HCT116 (cell line): ENCODE results near the gene SMYD3. TPM values are rescaled to one million over a fixed set of nuclear protein-coding genes. Genes with fewer than 3 reads are reported as not detected.

ENCODE experiments used
- ATAC-seq: fragments of 200-7000 bp; cut with Tn5 transposase; 2 replicates; pipeline ENCODE4 v1.9.1; 2020; ENCODE audit warnings: mild to moderate bottlenecking, moderate library complexity
- BruUV-seq: library from RNA; stranded (reverse); fragments of 400-500 nt; replicated peaks from 2 replicates; lab custom pipeline; 2021; lab: Mats Ljungman, UMichigan
- CTCF ChIA-PET: fragments of 300-600 bp; sonication (Branson Sonifier 250); formaldehyde crosslinking; loops from one replicate; lab custom pipeline; 2021; ENCODE audit warnings: antibody characterized with exemption; lab: Charles Lee
- POLR2A ChIA-PET: fragments of 300-600, 350-600 bp; sonication (Branson Sonifier 250); formaldehyde crosslinking; loops from one replicate; lab custom pipeline; 2021; ENCODE audit warnings: antibody characterized with exemption; lab: Charles Lee
- RAD21 ChIA-PET, 2 experiments: fragments of 300-600 bp; sonication (Branson Sonifier 250); formaldehyde crosslinking; loops; one replicate each; lab custom pipeline; 2023; ENCODE audit warnings: low total read pairs in 2 of 2; ENCODE audit not compliant: uncharacterized antibody in 2 of 2, unreplicated experiment in 2 of 2, low non-redundant PET in 1 of 2; lab: Charles Lee
- DNase-seq: peaks from one replicate; pipeline ENCODE4 v3.0.0-alpha.2; 2010; ENCODE audit warnings: low read depth, low spot score
- H2AFZ ChIP-seq: fragments of 200-600 bp; shearing (Covaris generic), sonication (generic); 2 replicates; pipeline ENCODE4 v1.6.1; 2017; ENCODE audit warnings: low read depth, mixed run types, mixed read lengths, antibody characterized with exemption, low read length; ENCODE audit not compliant: poor library complexity, severe bottlenecking
- H3K27ac ChIP-seq: 2 replicates; pipeline ENCODE4 v1.5.1; 2012; ENCODE audit warnings: low read depth, low read length
- H3K27me3 ChIP-seq: fragments of 200-600 bp; sonication (generic); 2 replicates; pipeline ENCODE4 v1.6.1; 2016; ENCODE audit warnings: mixed run types, low read length, mixed read lengths; ENCODE audit not compliant: insufficient read depth
- H3K36me3 ChIP-seq, 2 experiments: fragments of 200-500 bp in 1 of 2; fragments of 200-600 bp in 1 of 2; sonication (Bioruptor generic) in 1 of 2; sonication (generic) in 1 of 2; 2 replicates each; pipeline versions ENCODE4 v1.5.1 to v1.6.1; 2014 to 2016; ENCODE audit warnings: low read length in 2 of 2, inconsistent platforms in 1 of 2, mixed read lengths in 1 of 2, mixed run types in 1 of 2; ENCODE audit not compliant: insufficient read depth in 2 of 2, control insufficient read depth in 1 of 2
- H3K4me1 ChIP-seq, 2 experiments: fragments of 200-600 bp in 1 of 2; sonication (generic) in 1 of 2; 2 replicates each; pipeline versions ENCODE4 v1.5.1 to v1.6.1; 2012 to 2017; ENCODE audit warnings: low read length in 2 of 2, inconsistent platforms in 1 of 2, mild to moderate bottlenecking in 1 of 2, mixed read lengths in 1 of 2, mixed run types in 1 of 2, moderate library complexity in 1 of 2; ENCODE audit not compliant: insufficient read depth in 2 of 2, control insufficient read depth in 1 of 2
- H3K4me2 ChIP-seq: fragments of 200-600 bp; sonication (generic); 2 replicates; pipeline ENCODE4 v1.6.1; 2017; ENCODE audit warnings: mixed run types, low read length, mixed read lengths
- H3K4me3 ChIP-seq, 2 experiments: fragments of 200-600 bp in 1 of 2; sonication (generic) in 1 of 2; replicated peaks in 1 of 2; 2 replicates each; pipeline ENCODE4 v1.5.1; 2011 to 2016; ENCODE audit warnings: low read length in 2 of 2, control low read depth in 1 of 2, low read depth in 1 of 2, mild to moderate bottlenecking in 1 of 2, mixed read lengths in 1 of 2, mixed run types in 1 of 2
- H3K79me2 ChIP-seq: fragments of 200-600 bp; sonication (generic); 2 replicates; pipeline ENCODE4 v1.6.1; 2017; ENCODE audit warnings: mild to moderate bottlenecking, mixed run types, low read length, moderate library complexity, mixed read lengths; ENCODE audit not compliant: insufficient read depth
- H3K9ac ChIP-seq: fragments of 200-600 bp; sonication (generic); 2 replicates; pipeline ENCODE4 v1.6.1; 2016; ENCODE audit warnings: low read length, mixed read lengths
- H3K9me2 ChIP-seq: fragments of 200-600 bp; sonication (generic), shearing (Covaris generic); 2 replicates; pipeline ENCODE4 v1.6.1; 2017; ENCODE audit warnings: mixed run types, mild to moderate bottlenecking, moderate library complexity; ENCODE audit not compliant: insufficient read depth
- H3K9me3 ChIP-seq, 2 experiments: fragments of 200-500 bp in 1 of 2; fragments of 200-600 bp in 1 of 2; sonication (Bioruptor generic) in 1 of 2; sonication (generic) in 1 of 2; 2 replicates each; pipeline ENCODE4 v1.6.1; 2014 to 2017; ENCODE audit warnings: low read length in 2 of 2, mixed read lengths in 2 of 2, inconsistent platforms in 1 of 2, low read depth in 1 of 2, mild to moderate bottlenecking in 1 of 2, mixed run types in 1 of 2, moderate library complexity in 1 of 2; ENCODE audit not compliant: control insufficient read depth in 1 of 2, insufficient read depth in 1 of 2
- H4K20me1 ChIP-seq: fragments of 200-600 bp; sonication (generic), shearing (Covaris generic); 2 replicates; pipeline ENCODE4 v1.6.1; 2017; ENCODE audit warnings: mixed run types, mild to moderate bottlenecking, moderate library complexity; ENCODE audit not compliant: insufficient read depth
- CEBPB ChIP-seq: IDR thresholded peaks from 2 replicates; pipeline ENCODE4 v1.6.1; 2012; ENCODE audit warnings: low read depth
- ELF1 ChIP-seq: IDR thresholded peaks from 2 replicates; pipeline ENCODE4 v1.6.1; 2012; ENCODE audit warnings: low read depth, borderline replicate concordance
- EZH2 ChIP-seq: fragments of 200-600 bp; sonication (generic); IDR thresholded peaks from 2 replicates; pipeline ENCODE4 v1.6.1; 2017; ENCODE audit warnings: antibody characterized with exemption, mixed run types
- EZH2phosphoT487 ChIP-seq: fragments of 200-600 bp; IDR thresholded peaks from 2 replicates; pipeline ENCODE4 v1.6.1; 2018; ENCODE audit warnings: antibody characterized with exemption, borderline replicate concordance
- FOSL1 ChIP-seq: IDR thresholded peaks from 2 replicates; pipeline ENCODE4 v1.6.1; 2012; ENCODE audit warnings: low read depth
- JUND ChIP-seq: IDR thresholded peaks from 2 replicates; pipeline ENCODE4 v1.6.1; 2012
- POLR2A ChIP-seq: IDR thresholded peaks from 2 replicates; pipeline ENCODE4 v1.7.0; 2011; ENCODE audit warnings: borderline replicate concordance; ENCODE audit not compliant: insufficient read depth, insufficient read length; ENCODE audit errors: extremely low read depth
- POLR2AphosphoS5 ChIP-seq: IDR thresholded peaks from 2 replicates; pipeline ENCODE4 v1.6.1; 2011; ENCODE audit warnings: mild to moderate bottlenecking, low read depth, low read length, moderate library complexity
- RAD21 ChIP-seq: IDR thresholded peaks from 2 replicates; pipeline ENCODE4 v1.6.1; 2012; ENCODE audit warnings: low read depth, mild to moderate bottlenecking
- SIN3A ChIP-seq: IDR thresholded peaks from 2 replicates; pipeline ENCODE4 v1.6.1; 2012; ENCODE audit warnings: low read depth
- SP1 ChIP-seq: IDR thresholded peaks from 2 replicates; pipeline ENCODE4 v1.6.1; 2012; ENCODE audit warnings: low read depth
- SRF ChIP-seq: IDR thresholded peaks from 2 replicates; pipeline ENCODE4 v1.6.1; 2012; ENCODE audit warnings: low read depth
- TCF7L2 ChIP-seq: IDR thresholded peaks from 2 replicates; pipeline ENCODE4 v1.7.0; 2011; ENCODE audit warnings: borderline replicate concordance, inconsistent platforms; ENCODE audit not compliant: insufficient read depth, insufficient read length; ENCODE audit errors: extremely low read depth
- YY1 ChIP-seq: IDR thresholded peaks from 2 replicates; pipeline ENCODE4 v1.6.1; 2011; ENCODE audit warnings: low read length, low read depth, moderate library complexity, mild to moderate bottlenecking; ENCODE audit not compliant: insufficient replicate concordance; ENCODE audit errors: extremely low read depth
- ZFX ChIP-seq: fragments of 450-650 bp; IDR thresholded peaks from 2 replicates; pipeline ENCODE4 v1.6.1; 2017
- ZNF274 ChIP-seq: fragments of 200-500 bp; sonication (Bioruptor generic); IDR thresholded peaks from 2 replicates; pipeline ENCODE4 v1.6.1; 2014; ENCODE audit warnings: mild to moderate bottlenecking, low read depth, low read length, inconsistent platforms
- intact Hi-C: fragments of 100-400 bp; cut with micrococcal nuclease; formaldehyde crosslinking; loops from 2 replicates; pipeline ENCODE4 v1.10.0; 2022
- total RNA-seq: library from RNA; stranded (reverse); gene quantifications from one replicate; pipeline ENCODE4 v1.2.1, GENCODE V29; 2021; ENCODE audit not compliant: unreplicated experiment
- TF ChIP-seq, protein P1 (sequence below): IDR thresholded peaks from 2 replicates; pipeline ENCODE4 v1.6.1; 2012
- TF ChIP-seq, protein P2 (sequence below), 3 experiments: fragments of 200-600 bp in 1 of 3; sonication (generic) in 1 of 3; IDR thresholded peaks in 2 of 3; conservative IDR thresholded peaks in 1 of 3; 2 replicates each; pipeline ENCODE4 v1.5.1; 2012 to 2017; ENCODE audit warnings: low read depth in 2 of 3, low read length in 2 of 3, antibody characterized with exemption in 1 of 3, borderline replicate concordance in 1 of 3, control low read depth in 1 of 3, mild to moderate bottlenecking in 1 of 3, mixed read lengths in 1 of 3, mixed run types in 1 of 3, moderate library complexity in 1 of 3; ENCODE audit not compliant: insufficient read depth in 1 of 3
- TF ChIP-seq, protein P3 (sequence below): IDR thresholded peaks from 2 replicates; pipeline ENCODE4 v1.6.1; 2011; ENCODE audit warnings: mild to moderate bottlenecking, low read length, moderate library complexity; ENCODE audit not compliant: insufficient replicate concordance; ENCODE audit errors: extremely low read depth

Gene SMYD3
- total RNA-seq, 1 experiment from 2014 or later, result 33.6 TPM

DNA sequence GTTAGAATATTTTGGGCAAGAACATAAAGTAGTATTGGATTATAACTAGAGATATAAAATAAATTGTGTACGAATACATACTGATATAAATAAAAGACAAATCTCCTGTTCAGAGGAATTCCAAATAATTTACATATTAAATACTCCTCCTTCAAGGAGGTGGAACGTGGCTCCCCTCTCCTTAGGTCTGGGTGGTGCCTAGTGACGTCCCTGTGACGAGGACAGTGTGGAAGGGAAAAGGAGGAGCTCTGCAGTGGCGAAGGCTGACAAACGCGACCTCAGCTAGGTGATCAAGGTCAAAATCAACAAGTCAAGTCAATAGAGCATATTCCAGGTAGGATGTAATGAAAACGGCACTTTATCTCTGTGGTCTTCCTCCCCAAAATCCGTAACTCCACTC, 310.0 kb downstream of the SMYD3 start:
- Histone ChIP-seq H3K9me2 (no peaks in the 10 kb centered on the region), H2AFZ (no peak overlapping the region), H3K36me3 (no peaks in the 10 kb centered on the region), H3K4me3 (no peak overlapping the region), H3K27ac (no peak overlapping the region), H3K27me3 (no peaks in the 10 kb centered on the region), H4K20me1 (no peaks in the 10 kb centered on the region), H3K79me2 (no peaks in the 10 kb centered on the region), H3K9ac (no peak overlapping the region), H3K4me2 (no peak overlapping the region), H3K9me3 (no peaks in the 10 kb centered on the region), H3K4me1 (no peaks in the 10 kb centered on the region)
- no peak for ATAC-seq
- DNase-seq, result no peak
- ChIA-PET POLR2A (no interaction called here), CTCF (no interaction called here), RAD21 (no interaction called here)
- TF ChIP-seq EZH2 (no peak), TCF7L2 (no peak), ZFX (no peak), SP1 (no peak), RAD21 (no peak), FOSL1 (no peak), JUND (no peak), POLR2A (no peak), EZH2phosphoT487 (no peak), SIN3A (no peak), ZNF274 (no peak), POLR2AphosphoS5 (no peak), CEBPB (no peak)
- TF ChIP-seq, protein P1, sequence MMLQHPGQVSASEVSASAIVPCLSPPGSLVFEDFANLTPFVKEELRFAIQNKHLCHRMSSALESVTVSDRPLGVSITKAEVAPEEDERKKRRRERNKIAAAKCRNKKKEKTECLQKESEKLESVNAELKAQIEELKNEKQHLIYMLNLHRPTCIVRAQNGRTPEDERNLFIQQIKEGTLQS, result no peak
- intact Hi-C loops, result no loop called here
- BruUV-seq, result no TSS peak

GRCh38 chr1:246195296-246195695, 311.8 kb downstream of the SMYD3 start:
- Histone ChIP-seq H3K9me3 (no peaks in the 10 kb centered on the region), H3K4me1 (no peaks in the 10 kb centered on the region), H3K27me3 (no peaks in the 10 kb centered on the region), H3K79me2 (no peaks in the 10 kb centered on the region), H3K4me2 (no peak overlapping the region), H4K20me1 (no peaks in the 10 kb centered on the region), H3K36me3 (no peaks in the 10 kb centered on the region), H3K27ac (no peak overlapping the region), H2AFZ (no peak overlapping the region), H3K9me2 (no peaks in the 10 kb centered on the region), H3K9ac (no peak overlapping the region), H3K4me3 (no peak overlapping the region)
- no peak for DNase-seq
- POLR2A ChIA-PET, result no interaction called here
- BruUV-seq, result no TSS peak
- intact Hi-C loops, result no loop called here
- CTCF ChIA-PET, result no interaction called here
- ATAC-seq, result no peak
- RAD21 ChIA-PET, result no interaction called here
- TF ChIP-seq ELF1, result no peak
- TF ChIP-seq SRF, result no peak
- no peak for TF ChIP-seq EZH2phosphoT487
- TF ChIP-seq, protein P1, result no peak
- TF ChIP-seq YY1, result no peak
- TF ChIP-seq, protein P2, sequence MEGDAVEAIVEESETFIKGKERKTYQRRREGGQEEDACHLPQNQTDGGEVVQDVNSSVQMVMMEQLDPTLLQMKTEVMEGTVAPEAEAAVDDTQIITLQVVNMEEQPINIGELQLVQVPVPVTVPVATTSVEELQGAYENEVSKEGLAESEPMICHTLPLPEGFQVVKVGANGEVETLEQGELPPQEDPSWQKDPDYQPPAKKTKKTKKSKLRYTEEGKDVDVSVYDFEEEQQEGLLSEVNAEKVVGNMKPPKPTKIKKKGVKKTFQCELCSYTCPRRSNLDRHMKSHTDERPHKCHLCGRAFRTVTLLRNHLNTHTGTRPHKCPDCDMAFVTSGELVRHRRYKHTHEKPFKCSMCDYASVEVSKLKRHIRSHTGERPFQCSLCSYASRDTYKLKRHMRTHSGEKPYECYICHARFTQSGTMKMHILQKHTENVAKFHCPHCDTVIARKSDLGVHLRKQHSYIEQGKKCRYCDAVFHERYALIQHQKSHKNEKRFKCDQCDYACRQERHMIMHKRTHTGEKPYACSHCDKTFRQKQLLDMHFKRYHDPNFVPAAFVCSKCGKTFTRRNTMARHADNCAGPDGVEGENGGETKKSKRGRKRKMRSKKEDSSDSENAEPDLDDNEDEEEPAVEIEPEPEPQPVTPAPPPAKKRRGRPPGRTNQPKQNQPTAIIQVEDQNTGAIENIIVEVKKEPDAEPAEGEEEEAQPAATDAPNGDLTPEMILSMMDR (IDR thresholded peaks at IDR 0.05 in 2 of 3, conservative IDR thresholded peaks at IDR 0.05 in 1 of 3; ENCODE audit: borderline replicate concordance in 1 of 3, insufficient read depth in 1 of 3, low read depth in 2 of 3, low read length in 2 of 3), result no peak
- TF ChIP-seq, protein P3, sequence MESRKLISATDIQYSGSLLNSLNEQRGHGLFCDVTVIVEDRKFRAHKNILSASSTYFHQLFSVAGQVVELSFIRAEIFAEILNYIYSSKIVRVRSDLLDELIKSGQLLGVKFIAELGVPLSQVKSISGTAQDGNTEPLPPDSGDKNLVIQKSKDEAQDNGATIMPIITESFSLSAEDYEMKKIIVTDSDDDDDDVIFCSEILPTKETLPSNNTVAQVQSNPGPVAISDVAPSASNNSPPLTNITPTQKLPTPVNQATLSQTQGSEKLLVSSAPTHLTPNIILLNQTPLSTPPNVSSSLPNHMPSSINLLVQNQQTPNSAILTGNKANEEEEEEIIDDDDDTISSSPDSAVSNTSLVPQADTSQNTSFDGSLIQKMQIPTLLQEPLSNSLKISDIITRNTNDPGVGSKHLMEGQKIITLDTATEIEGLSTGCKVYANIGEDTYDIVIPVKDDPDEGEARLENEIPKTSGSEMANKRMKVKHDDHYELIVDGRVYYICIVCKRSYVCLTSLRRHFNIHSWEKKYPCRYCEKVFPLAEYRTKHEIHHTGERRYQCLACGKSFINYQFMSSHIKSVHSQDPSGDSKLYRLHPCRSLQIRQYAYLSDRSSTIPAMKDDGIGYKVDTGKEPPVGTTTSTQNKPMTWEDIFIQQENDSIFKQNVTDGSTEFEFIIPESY, result no peak
- no peak for TF ChIP-seq ZNF274
